NCI-H82 treated with DMSO at 0.1 percent for 48 hours (cell line): ENCODE measurements around the gene RIN1.

Experiments
- DNase-seq: peaks from one replicate; lab custom pipeline; 2025; ENCODE audit not compliant: unreplicated experiment; lab: John Stamatoyannopoulos, UW

RIN1 gene

DNA sequence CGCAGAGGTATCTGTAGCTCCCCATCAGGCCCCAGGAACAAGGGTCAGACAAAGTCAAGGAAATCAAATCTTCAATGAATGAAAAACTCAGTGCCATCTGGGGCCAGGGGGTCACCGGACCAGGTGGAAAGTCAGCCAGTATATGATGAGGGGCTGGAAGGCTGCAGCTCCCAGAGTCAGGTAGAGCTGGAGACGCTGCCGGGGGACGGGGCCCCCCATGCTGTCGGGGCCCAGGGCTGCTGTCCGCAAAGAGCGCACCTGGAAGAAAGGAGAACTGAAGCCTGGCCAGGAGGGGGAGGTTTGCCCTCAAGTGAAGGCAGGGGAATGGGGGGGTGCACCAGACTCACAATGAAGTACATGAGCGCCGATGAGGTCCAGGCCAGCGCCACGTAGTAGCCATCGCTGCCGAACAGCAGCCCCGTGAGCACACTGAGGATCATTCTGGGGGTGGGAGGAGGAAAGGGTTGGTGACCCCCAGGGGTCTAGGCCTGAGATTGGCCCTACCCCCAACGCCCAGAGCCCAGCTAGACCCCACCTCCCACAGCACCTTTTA lies 51.6 kb downstream of the RIN1 start:
- no peak for DNase-seq

GRCh38 chr11:66283461-66284105 lies 52.7 kb downstream of the RIN1 start:
- DNase-seq, result no peak

DNA sequence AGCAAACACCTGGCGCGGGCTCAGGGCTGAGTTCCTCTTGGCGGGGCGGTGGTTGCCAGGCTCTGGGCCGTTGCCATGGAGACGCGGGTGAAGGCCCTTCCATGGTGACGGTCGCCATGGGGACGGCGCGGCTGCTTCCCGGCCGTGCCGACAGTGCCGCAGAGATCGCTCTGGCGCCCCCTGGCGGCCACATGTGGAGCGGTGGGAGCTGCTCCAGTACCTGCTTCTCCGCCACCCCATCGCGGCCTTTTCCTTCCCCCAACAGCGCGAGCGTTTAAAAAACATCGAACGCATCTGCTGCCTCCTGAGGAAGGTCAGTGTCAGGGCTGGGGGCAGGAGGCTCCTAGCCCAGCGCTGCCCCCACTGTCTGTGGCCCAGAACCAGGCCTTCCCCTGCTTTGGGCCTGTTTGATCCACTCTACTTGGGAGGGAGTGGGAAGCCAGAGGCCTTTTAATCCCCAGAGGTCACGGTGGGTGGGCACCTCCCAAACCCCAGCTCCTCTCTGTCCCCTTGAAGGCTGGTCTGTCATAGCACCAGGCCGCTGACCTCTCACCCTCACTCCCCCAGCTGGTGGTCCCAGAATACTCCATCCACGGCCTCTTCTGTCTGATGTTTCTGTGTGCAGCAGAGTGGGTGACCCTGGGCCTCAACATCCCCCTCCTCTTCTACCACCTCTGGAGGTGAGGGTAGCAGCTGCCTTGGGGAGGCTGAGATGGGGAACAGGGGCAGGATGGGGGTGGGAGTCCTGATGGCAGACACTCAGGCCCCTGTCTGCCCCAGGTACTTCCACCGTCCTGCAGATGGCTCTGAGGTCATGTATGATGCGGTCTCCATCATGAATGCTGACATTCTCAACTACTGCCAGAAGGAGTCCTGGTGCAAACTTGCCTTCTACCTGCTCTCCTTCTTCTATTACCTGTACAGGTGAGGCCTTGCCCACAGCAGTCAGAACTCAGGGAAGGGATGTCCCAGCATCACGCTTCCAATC lies 53.5 kb downstream of the RIN1 start:
- DNase-seq, result peak; percentile 68
